Fibroblast of the conjunctiva (primary cell): Measurements from ENCODE around the gene KIAA2012.

Source experiments
- DNase-seq: peaks from one replicate; pipeline ENCODE4 v3.0.0-alpha.2; 2010; ENCODE audit warnings: low read depth

KIAA2012 gene

GRCh38 chr2:202152104-202152715 lies 79.2 kb downstream of the KIAA2012 start:
- DNase-seq: no peak

- DNase-seq: no peak
Measured at GRCh38 chr2:202154613-202155012, 81.6 kb downstream of the KIAA2012 start.

GRCh38 chr2:202157211-202157990 lies 84.3 kb downstream of the KIAA2012 start:
- DNase-seq: no peak

- DNase-seq: peak; percentile 27
Measured at GRCh38 chr2:202158796-202159195, 85.7 kb downstream of the KIAA2012 start.

- no peak for DNase-seq
Measured at GRCh38 chr2:202161151-202161835, 88.2 kb downstream of the KIAA2012 start.

GRCh38 chr2:202164411-202164810 lies 91.4 kb downstream of the KIAA2012 start:
- DNase-seq: no peak

- DNase-seq: no peak
Measured at GRCh38 chr2:202165208-202165607, 92.2 kb downstream of the KIAA2012 start.

- DNase-seq: no peak
Measured at GRCh38 chr2:202165945-202166344, 92.9 kb downstream of the KIAA2012 start.

GRCh38 chr2:202169131-202169530 lies 96.1 kb downstream of the KIAA2012 start:
- no peak for DNase-seq

- DNase-seq: no peak
Measured at GRCh38 chr2:202169832-202170424, 96.9 kb downstream of the KIAA2012 start.

GRCh38 chr2:202171241-202171825 lies 98.3 kb downstream of the KIAA2012 start:
- DNase-seq: no peak

GRCh38 chr2:202172439-202173211 lies 99.6 kb downstream of the KIAA2012 start:
- no peak for DNase-seq

GRCh38 chr2:202178346-202178958 lies 105.4 kb downstream of the KIAA2012 start:
- peak; percentile 48 for DNase-seq

GRCh38 chr2:202184557-202184956 lies 111.5 kb downstream of the KIAA2012 start:
- DNase-seq: no peak

- no peak for DNase-seq
Measured at GRCh38 chr2:202185156-202185555, 112.1 kb downstream of the KIAA2012 start.

GRCh38 chr2:202186641-202187202 lies 113.7 kb downstream of the KIAA2012 start:
- DNase-seq: no peak

GRCh38 chr2:202187570-202187969 lies 114.5 kb downstream of the KIAA2012 start:
- DNase-seq: no peak

GRCh38 chr2:202193305-202193704 lies 120.2 kb downstream of the KIAA2012 start:
- DNase-seq: no peak

- DNase-seq: no peak
Measured at GRCh38 chr2:202193881-202194353, 120.9 kb downstream of the KIAA2012 start.

- DNase-seq: no peak
Measured at GRCh38 chr2:202194418-202194817, 121.4 kb downstream of the KIAA2012 start.

- DNase-seq: no peak
Measured at GRCh38 chr2:202196727-202197126, 123.7 kb downstream of the KIAA2012 start.
